ENCODE results near the gene FAAP100. TPM values are rescaled to one million over a fixed set of nuclear protein-coding genes. Genes with fewer than 3 reads are reported as not detected.

FAAP100 gene
- total RNA-seq, 6 experiments from 2014 or later, result 21.9 to 27.7 (median 23.9) TPM

DNA sequence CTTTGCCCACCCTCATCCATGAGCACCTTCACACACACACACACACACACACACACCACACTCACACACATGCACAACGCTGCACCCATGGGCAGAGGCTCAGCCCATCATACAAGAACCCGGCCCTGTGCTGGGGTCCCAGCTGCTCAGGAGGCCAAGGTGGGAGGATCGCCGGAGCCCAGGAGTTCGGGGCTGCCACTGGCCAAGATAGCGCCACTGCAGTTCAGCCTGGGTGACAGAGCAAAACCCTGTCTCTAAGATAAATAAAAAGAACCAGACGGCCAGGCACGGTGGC, 27.3 kb downstream of the FAAP100 start:
- TF ChIP-seq, protein P1, sequence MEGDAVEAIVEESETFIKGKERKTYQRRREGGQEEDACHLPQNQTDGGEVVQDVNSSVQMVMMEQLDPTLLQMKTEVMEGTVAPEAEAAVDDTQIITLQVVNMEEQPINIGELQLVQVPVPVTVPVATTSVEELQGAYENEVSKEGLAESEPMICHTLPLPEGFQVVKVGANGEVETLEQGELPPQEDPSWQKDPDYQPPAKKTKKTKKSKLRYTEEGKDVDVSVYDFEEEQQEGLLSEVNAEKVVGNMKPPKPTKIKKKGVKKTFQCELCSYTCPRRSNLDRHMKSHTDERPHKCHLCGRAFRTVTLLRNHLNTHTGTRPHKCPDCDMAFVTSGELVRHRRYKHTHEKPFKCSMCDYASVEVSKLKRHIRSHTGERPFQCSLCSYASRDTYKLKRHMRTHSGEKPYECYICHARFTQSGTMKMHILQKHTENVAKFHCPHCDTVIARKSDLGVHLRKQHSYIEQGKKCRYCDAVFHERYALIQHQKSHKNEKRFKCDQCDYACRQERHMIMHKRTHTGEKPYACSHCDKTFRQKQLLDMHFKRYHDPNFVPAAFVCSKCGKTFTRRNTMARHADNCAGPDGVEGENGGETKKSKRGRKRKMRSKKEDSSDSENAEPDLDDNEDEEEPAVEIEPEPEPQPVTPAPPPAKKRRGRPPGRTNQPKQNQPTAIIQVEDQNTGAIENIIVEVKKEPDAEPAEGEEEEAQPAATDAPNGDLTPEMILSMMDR (IDR thresholded peaks at IDR 0.05), result no peak
- H3K27me3 Mint-ChIP-seq (ENCODE audit: insufficient read depth), result peaks cover 2% of the 10 kb centered on the region; the same call in 1 of the 2 replicates

GRCh38 chr17:81524039-81524864, 27.9 kb downstream of the FAAP100 start:
- no peaks in the 10 kb centered on the region; the same call in 1 of the 2 replicates for H3K36me3 Mint-ChIP-seq (ENCODE audit: low read depth)
- 0 out of 2 replicates have a peak overlapping the region, but pooled peaks have one; percentile 38 for H3K27ac Mint-ChIP-seq
- TF ChIP-seq, protein P1 (IDR thresholded peaks at IDR 0.05), result no peak
- no peaks in the 10 kb centered on the region; the same call in 1 of the 2 replicates for H3K4me1 Mint-ChIP-seq (ENCODE audit: low read depth)
- peaks cover 2% of the 10 kb centered on the region; the same call in 1 of the 2 replicates for H3K27me3 Mint-ChIP-seq (ENCODE audit: insufficient read depth)
- no peaks in the 10 kb centered on the region for H3K9me3 Mint-ChIP-seq
- no peak overlapping the region for H3K4me3 Mint-ChIP-seq
- no peak for DNase-seq

More for the DNA sequence above, 27.3 kb downstream of the FAAP100 start:
- DNase-seq, result no peak
- no peak overlapping the region for H3K4me3 Mint-ChIP-seq
- no peaks in the 10 kb centered on the region; the same call in 1 of the 2 replicates for H3K4me1 Mint-ChIP-seq (ENCODE audit: low read depth)
- H3K36me3 Mint-ChIP-seq (ENCODE audit: low read depth), result no peaks in the 10 kb centered on the region; the same call in 1 of the 2 replicates
- H3K27ac Mint-ChIP-seq, result no peak overlapping the region
- H3K9me3 Mint-ChIP-seq, result no peaks in the 10 kb centered on the region

DNA sequence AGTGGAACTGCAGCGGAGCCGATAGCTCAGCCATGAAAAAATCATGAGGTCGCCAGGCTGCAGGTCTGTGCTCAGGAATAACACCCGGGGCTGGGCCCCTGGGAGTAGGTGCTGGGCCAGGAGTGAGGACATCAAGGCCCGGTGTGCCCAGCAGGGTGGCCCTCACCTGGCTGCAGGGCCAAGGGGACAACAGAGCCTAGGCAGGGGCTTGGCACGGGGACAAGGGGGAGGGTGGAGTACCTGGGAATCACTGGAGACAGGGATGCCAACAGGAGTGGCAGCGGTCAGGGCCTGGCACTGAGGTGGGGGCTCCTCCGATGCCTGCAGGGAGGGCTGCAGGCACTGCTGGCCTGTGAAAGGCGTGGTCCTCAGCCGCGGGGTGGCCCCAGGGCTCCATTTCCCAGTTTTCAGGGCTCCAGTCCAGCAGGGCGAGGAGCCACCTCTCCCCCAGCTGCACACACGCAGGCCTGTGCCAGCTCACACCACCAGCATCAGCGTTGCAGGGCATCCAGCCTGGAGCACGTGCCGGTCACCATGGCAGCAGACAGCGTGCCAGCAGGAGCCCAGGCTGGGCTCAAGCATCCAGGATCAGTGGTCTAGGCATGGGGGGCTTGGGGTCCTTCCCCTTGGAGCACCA, 28.6 kb downstream of the FAAP100 start:
- Mint-ChIP-seq H3K4me3 (no peak overlapping the region), H3K36me3 (ENCODE audit: low read depth) (no peaks in the 10 kb centered on the region; the same call in 1 of the 2 replicates), H3K4me1 (ENCODE audit: low read depth) (no peaks in the 10 kb centered on the region; the same call in 1 of the 2 replicates), H3K27ac (peak overlapping the region; percentile 38; the same call in 1 of the 2 replicates), H3K27me3 (ENCODE audit: insufficient read depth) (peaks cover 2% of the 10 kb centered on the region; the same call in 1 of the 2 replicates), H3K9me3 (no peaks in the 10 kb centered on the region)
- peak; percentile 68 for DNase-seq
- TF ChIP-seq, protein P1 (IDR thresholded peaks at IDR 0.05), result no peak

- Mint-ChIP-seq H3K27me3 (ENCODE audit: insufficient read depth) (peaks cover 2% of the 10 kb centered on the region; the same call in 1 of the 2 replicates), H3K4me3 (no peak overlapping the region), H3K4me1 (ENCODE audit: low read depth) (peaks cover 7% of the 10 kb centered on the region), H3K27ac (no peak overlapping the region), H3K36me3 (ENCODE audit: low read depth) (no peaks in the 10 kb centered on the region; the same call in 1 of the 2 replicates), H3K9me3 (no peaks in the 10 kb centered on the region)
- DNase-seq, result no peak
- TF ChIP-seq, protein P1 (IDR thresholded peaks at IDR 0.05), result peak; percentile 49
These were observed 29.4 kb downstream of the FAAP100 start for GRCh38 chr17:81522491-81523401.

Measured in HFFc6 (cell line).